PC-9 (cell line): ENCODE data around the gene DRAM1.
"Not testable (repeated sequence)": the region's sequence is repeated elsewhere in the genome, so short reads cannot be mapped to it uniquely, and the experiment has no call there.

Experiments used
- CTCF ChIP-seq: fragments of 200-600 bp; sonication (generic); conservative IDR thresholded peaks from 2 replicates; pipeline ENCODE4 v1.6.1; 2017; ENCODE audit warnings: mixed run types, antibody characterized with exemption, mild to moderate bottlenecking, moderate library complexity
- EZH2 ChIP-seq: fragments of 200-600 bp; sonication (generic); IDR thresholded peaks from 2 replicates; pipeline ENCODE4 v1.8.0; 2017; ENCODE audit warnings: antibody characterized with exemption, low read depth

GRCh38 chr12:101918805-101919204 lies 41.4 kb downstream of the DRAM1 start:
- not testable (repeated sequence) for TF ChIP-seq CTCF, EZH2
